ENCODE measurements around the gene PDE10A.

Gene PDE10A

GRCh38 chr6:165664559-165665383 is 1.7 kb upstream of the PDE10A start:
- H3K4me1 Mint-ChIP-seq (ENCODE audit: low read depth) = peaks cover 11% of the 10 kb centered on the region
- no peaks in the 10 kb centered on the region for H3K36me3 Mint-ChIP-seq
- no peak overlapping the region for H3K27ac Mint-ChIP-seq
- H3K9me3 Mint-ChIP-seq (ENCODE audit: low read depth) = no peaks in the 10 kb centered on the region
- H3K4me3 Mint-ChIP-seq = peak overlapping the region; percentile 14
- peaks cover 24% of the 10 kb centered on the region for H3K27me3 Mint-ChIP-seq

GRCh38 chr6:165663736-165664558 is 906 bp upstream of the PDE10A start:
- Mint-ChIP-seq H3K27me3 (peaks cover 27% of the 10 kb centered on the region), H3K4me1 (ENCODE audit: low read depth) (peaks cover 13% of the 10 kb centered on the region), H3K9me3 (ENCODE audit: low read depth) (no peaks in the 10 kb centered on the region), H3K36me3 (no peaks in the 10 kb centered on the region), H3K4me3 (peak overlapping the region; percentile 63), H3K27ac (no peak overlapping the region)

GRCh38 chr6:165663377-165663735 is 315 bp upstream of the PDE10A start:
- Mint-ChIP-seq H3K4me3 (peak overlapping the region; percentile 63), H3K27me3 (peaks cover 30% of the 10 kb centered on the region)

GRCh38 chr6:165662041-165662748 is 846 bp downstream of the PDE10A start:
- H3K9me3 Mint-ChIP-seq (ENCODE audit: low read depth) = no peaks in the 10 kb centered on the region
- no peak overlapping the region for H3K27ac Mint-ChIP-seq
- H3K27me3 Mint-ChIP-seq = peaks cover 35% of the 10 kb centered on the region
- H3K36me3 Mint-ChIP-seq = no peaks in the 10 kb centered on the region
- H3K4me3 Mint-ChIP-seq = no peak overlapping the region
- peaks cover 13% of the 10 kb centered on the region for H3K4me1 Mint-ChIP-seq (ENCODE audit: low read depth)

More at GRCh38 chr6:165663377-165663735, 315 bp upstream of the PDE10A start:
- Mint-ChIP-seq H3K36me3 (no peaks in the 10 kb centered on the region), H3K27ac (no peak overlapping the region), H3K4me1 (ENCODE audit: low read depth) (peaks cover 13% of the 10 kb centered on the region), H3K9me3 (ENCODE audit: low read depth) (no peaks in the 10 kb centered on the region)

GRCh38 chr6:165661664-165662025 is 1.4 kb downstream of the PDE10A start:
- H3K4me1 Mint-ChIP-seq (ENCODE audit: low read depth) = peaks cover 13% of the 10 kb centered on the region
- H3K4me3 Mint-ChIP-seq = no peak overlapping the region
- no peaks in the 10 kb centered on the region for H3K36me3 Mint-ChIP-seq
- H3K27ac Mint-ChIP-seq = no peak overlapping the region
- H3K27me3 Mint-ChIP-seq = peaks cover 34% of the 10 kb centered on the region
- H3K9me3 Mint-ChIP-seq (ENCODE audit: low read depth) = no peaks in the 10 kb centered on the region

GRCh38 chr6:165660857-165661663 is 2.0 kb downstream of the PDE10A start:
- H3K4me3 Mint-ChIP-seq = no peak overlapping the region
- H3K4me1 Mint-ChIP-seq (ENCODE audit: low read depth) = peaks cover 13% of the 10 kb centered on the region
- H3K27ac Mint-ChIP-seq = no peak overlapping the region
- H3K9me3 Mint-ChIP-seq (ENCODE audit: low read depth) = no peaks in the 10 kb centered on the region
- peaks cover 31% of the 10 kb centered on the region for H3K27me3 Mint-ChIP-seq
- no peaks in the 10 kb centered on the region for H3K36me3 Mint-ChIP-seq

- Mint-ChIP-seq H3K9me3 (ENCODE audit: low read depth) (no peaks in the 10 kb centered on the region), H3K4me3 (peak overlapping the region; percentile 7), H3K4me1 (ENCODE audit: low read depth) (peaks cover 12% of the 10 kb centered on the region), H3K27me3 (peaks cover 29% of the 10 kb centered on the region), H3K27ac (no peak overlapping the region), H3K36me3 (no peaks in the 10 kb centered on the region)
Measured at GRCh38 chr6:165659945-165660856, 2.8 kb downstream of the PDE10A start.

- peaks cover 6% of the 10 kb centered on the region for H3K4me1 Mint-ChIP-seq (ENCODE audit: low read depth)
- no peak overlapping the region for H3K27ac Mint-ChIP-seq
- H3K9me3 Mint-ChIP-seq (ENCODE audit: low read depth) = no peaks in the 10 kb centered on the region
- H3K36me3 Mint-ChIP-seq = no peaks in the 10 kb centered on the region
- no peak overlapping the region for H3K4me3 Mint-ChIP-seq
- H3K27me3 Mint-ChIP-seq = peaks cover 17% of the 10 kb centered on the region
Measured at GRCh38 chr6:165658395-165659058, 4.5 kb downstream of the PDE10A start.

- Mint-ChIP-seq H3K9me3 (ENCODE audit: low read depth) (no peaks in the 10 kb centered on the region), H3K36me3 (no peaks in the 10 kb centered on the region)
Measured at GRCh38 chr6:165657325-165657680, 5.7 kb downstream of the PDE10A start.

GRCh38 chr6:165656581-165657324 is 6.3 kb downstream of the PDE10A start:
- Mint-ChIP-seq H3K4me3 (no peak overlapping the region), H3K4me1 (ENCODE audit: low read depth) (peaks cover 3% of the 10 kb centered on the region), H3K9me3 (ENCODE audit: low read depth) (no peaks in the 10 kb centered on the region), H3K27me3 (peaks cover 15% of the 10 kb centered on the region), H3K36me3 (no peaks in the 10 kb centered on the region), H3K27ac (no peak overlapping the region)

More at GRCh38 chr6:165657325-165657680, 5.7 kb downstream of the PDE10A start:
- Mint-ChIP-seq H3K27me3 (peaks cover 15% of the 10 kb centered on the region), H3K4me3 (no peak overlapping the region), H3K27ac (no peak overlapping the region), H3K4me1 (ENCODE audit: low read depth) (peaks cover 3% of the 10 kb centered on the region)

GRCh38 chr6:165655191-165655590 is 7.8 kb downstream of the PDE10A start:
- H3K27ac Mint-ChIP-seq = no peak overlapping the region
- H3K4me1 Mint-ChIP-seq (ENCODE audit: low read depth) = peaks cover 3% of the 10 kb centered on the region
- H3K27me3 Mint-ChIP-seq = peaks cover 15% of the 10 kb centered on the region
- H3K4me3 Mint-ChIP-seq = no peak overlapping the region
- H3K9me3 Mint-ChIP-seq (ENCODE audit: low read depth) = no peaks in the 10 kb centered on the region
- H3K36me3 Mint-ChIP-seq = no peaks in the 10 kb centered on the region

GRCh38 chr6:165654144-165654543 is 8.9 kb downstream of the PDE10A start:
- Mint-ChIP-seq H3K4me3 (no peak overlapping the region), H3K9me3 (ENCODE audit: low read depth) (no peaks in the 10 kb centered on the region), H3K27ac (no peak overlapping the region), H3K27me3 (peaks cover 9% of the 10 kb centered on the region), H3K36me3 (no peaks in the 10 kb centered on the region), H3K4me1 (ENCODE audit: low read depth) (no peaks in the 10 kb centered on the region)

GRCh38 chr6:165653607-165654006 is 9.4 kb downstream of the PDE10A start:
- H3K27ac Mint-ChIP-seq = no peak overlapping the region
- no peaks in the 10 kb centered on the region for H3K4me1 Mint-ChIP-seq (ENCODE audit: low read depth)
- H3K36me3 Mint-ChIP-seq = no peaks in the 10 kb centered on the region
- H3K9me3 Mint-ChIP-seq (ENCODE audit: low read depth) = no peaks in the 10 kb centered on the region
- H3K27me3 Mint-ChIP-seq = peaks cover 7% of the 10 kb centered on the region
- no peak overlapping the region for H3K4me3 Mint-ChIP-seq
